ENCODE data around the gene PNPLA6. TPM values are rescaled to one million over a fixed set of nuclear protein-coding genes. Genes with fewer than 3 reads are reported as not detected.

PNPLA6 gene
- total and polyA plus RNA-seq, 2 experiments from 2014 or later: 66.6 to 135 TPM

DNA sequence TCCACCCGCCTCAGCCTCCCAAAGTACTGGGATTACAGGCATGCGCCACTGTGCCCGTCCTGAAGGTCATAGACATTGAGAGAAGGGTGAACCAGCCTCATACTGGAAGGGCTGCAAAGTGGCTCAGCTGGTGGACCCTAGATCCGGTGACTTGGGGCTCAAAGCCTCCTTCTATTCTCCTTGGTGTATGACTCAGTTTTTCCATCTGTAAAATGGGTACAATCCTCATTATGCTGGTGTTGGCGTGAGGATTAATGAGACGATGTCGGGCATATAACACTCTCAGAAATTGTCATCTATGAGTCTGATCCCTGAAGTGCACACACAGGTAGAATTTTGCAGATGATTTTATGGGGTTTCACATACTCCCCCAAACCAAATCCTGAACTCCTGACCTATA is 54.3 kb downstream of the PNPLA6 start:
- ATAC-seq (no peak), DNase-seq (ENCODE audit: low spot score) (no peak)
- Histone ChIP-seq H3K9me2 (ENCODE audit: insufficient read depth) (no peaks in the 10 kb centered on the region), H4K20me1 (replicated peaks; ENCODE audit: insufficient read depth) (no peaks in the 10 kb centered on the region), H3K4me1 (ENCODE audit: insufficient read depth) (no peaks in the 10 kb centered on the region), H3K27me3 (ENCODE audit: insufficient read depth) (peaks cover 6% of the 10 kb centered on the region; the same call in 1 of the 2 replicates), H3K79me2 (replicated peaks; ENCODE audit: insufficient read depth) (no peaks in the 10 kb centered on the region), H3K4me2 (no peak overlapping the region), H3K27ac (ENCODE audit: low read depth) (no peak overlapping the region), H3K36me3 (ENCODE audit: insufficient read depth) (no peaks in the 10 kb centered on the region), H2AFZ (no peak overlapping the region), H3F3A (replicated peaks; ENCODE audit: low read depth) (no peaks in the 10 kb centered on the region), H3K4me3 (no peak overlapping the region)
- no peaks in the 10 kb centered on the region for H3K4me1 Mint-ChIP-seq
- TF ChIP-seq STAT1 (IDR thresholded peaks at IDR 0.05; ENCODE audit: unreplicated experiment) (no peak), ZNF331 (CRISPR knock-in tag; IDR thresholded peaks at IDR 0.05; ENCODE audit: low read depth) (no peak), JUNB (IDR thresholded peaks at IDR 0.05; ENCODE audit: unreplicated experiment) (no peak), NANOG (IDR thresholded peaks at IDR 0.05; ENCODE audit: borderline replicate concordance) (no peak), EZH2 (IDR thresholded peaks at IDR 0.05; ENCODE audit: low read depth, unreplicated experiment) (no peak), CREB1 (CRISPR knock-in tag; IDR thresholded peaks at IDR 0.05; ENCODE audit: low read depth) (no peak)
- TF ChIP-seq, protein P1, sequence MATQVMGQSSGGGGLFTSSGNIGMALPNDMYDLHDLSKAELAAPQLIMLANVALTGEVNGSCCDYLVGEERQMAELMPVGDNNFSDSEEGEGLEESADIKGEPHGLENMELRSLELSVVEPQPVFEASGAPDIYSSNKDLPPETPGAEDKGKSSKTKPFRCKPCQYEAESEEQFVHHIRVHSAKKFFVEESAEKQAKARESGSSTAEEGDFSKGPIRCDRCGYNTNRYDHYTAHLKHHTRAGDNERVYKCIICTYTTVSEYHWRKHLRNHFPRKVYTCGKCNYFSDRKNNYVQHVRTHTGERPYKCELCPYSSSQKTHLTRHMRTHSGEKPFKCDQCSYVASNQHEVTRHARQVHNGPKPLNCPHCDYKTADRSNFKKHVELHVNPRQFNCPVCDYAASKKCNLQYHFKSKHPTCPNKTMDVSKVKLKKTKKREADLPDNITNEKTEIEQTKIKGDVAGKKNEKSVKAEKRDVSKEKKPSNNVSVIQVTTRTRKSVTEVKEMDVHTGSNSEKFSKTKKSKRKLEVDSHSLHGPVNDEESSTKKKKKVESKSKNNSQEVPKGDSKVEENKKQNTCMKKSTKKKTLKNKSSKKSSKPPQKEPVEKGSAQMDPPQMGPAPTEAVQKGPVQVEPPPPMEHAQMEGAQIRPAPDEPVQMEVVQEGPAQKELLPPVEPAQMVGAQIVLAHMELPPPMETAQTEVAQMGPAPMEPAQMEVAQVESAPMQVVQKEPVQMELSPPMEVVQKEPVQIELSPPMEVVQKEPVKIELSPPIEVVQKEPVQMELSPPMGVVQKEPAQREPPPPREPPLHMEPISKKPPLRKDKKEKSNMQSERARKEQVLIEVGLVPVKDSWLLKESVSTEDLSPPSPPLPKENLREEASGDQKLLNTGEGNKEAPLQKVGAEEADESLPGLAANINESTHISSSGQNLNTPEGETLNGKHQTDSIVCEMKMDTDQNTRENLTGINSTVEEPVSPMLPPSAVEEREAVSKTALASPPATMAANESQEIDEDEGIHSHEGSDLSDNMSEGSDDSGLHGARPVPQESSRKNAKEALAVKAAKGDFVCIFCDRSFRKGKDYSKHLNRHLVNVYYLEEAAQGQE (IDR thresholded peaks at IDR 0.05; ENCODE audit: unreplicated experiment): no peak
- TF ChIP-seq, protein P2, sequence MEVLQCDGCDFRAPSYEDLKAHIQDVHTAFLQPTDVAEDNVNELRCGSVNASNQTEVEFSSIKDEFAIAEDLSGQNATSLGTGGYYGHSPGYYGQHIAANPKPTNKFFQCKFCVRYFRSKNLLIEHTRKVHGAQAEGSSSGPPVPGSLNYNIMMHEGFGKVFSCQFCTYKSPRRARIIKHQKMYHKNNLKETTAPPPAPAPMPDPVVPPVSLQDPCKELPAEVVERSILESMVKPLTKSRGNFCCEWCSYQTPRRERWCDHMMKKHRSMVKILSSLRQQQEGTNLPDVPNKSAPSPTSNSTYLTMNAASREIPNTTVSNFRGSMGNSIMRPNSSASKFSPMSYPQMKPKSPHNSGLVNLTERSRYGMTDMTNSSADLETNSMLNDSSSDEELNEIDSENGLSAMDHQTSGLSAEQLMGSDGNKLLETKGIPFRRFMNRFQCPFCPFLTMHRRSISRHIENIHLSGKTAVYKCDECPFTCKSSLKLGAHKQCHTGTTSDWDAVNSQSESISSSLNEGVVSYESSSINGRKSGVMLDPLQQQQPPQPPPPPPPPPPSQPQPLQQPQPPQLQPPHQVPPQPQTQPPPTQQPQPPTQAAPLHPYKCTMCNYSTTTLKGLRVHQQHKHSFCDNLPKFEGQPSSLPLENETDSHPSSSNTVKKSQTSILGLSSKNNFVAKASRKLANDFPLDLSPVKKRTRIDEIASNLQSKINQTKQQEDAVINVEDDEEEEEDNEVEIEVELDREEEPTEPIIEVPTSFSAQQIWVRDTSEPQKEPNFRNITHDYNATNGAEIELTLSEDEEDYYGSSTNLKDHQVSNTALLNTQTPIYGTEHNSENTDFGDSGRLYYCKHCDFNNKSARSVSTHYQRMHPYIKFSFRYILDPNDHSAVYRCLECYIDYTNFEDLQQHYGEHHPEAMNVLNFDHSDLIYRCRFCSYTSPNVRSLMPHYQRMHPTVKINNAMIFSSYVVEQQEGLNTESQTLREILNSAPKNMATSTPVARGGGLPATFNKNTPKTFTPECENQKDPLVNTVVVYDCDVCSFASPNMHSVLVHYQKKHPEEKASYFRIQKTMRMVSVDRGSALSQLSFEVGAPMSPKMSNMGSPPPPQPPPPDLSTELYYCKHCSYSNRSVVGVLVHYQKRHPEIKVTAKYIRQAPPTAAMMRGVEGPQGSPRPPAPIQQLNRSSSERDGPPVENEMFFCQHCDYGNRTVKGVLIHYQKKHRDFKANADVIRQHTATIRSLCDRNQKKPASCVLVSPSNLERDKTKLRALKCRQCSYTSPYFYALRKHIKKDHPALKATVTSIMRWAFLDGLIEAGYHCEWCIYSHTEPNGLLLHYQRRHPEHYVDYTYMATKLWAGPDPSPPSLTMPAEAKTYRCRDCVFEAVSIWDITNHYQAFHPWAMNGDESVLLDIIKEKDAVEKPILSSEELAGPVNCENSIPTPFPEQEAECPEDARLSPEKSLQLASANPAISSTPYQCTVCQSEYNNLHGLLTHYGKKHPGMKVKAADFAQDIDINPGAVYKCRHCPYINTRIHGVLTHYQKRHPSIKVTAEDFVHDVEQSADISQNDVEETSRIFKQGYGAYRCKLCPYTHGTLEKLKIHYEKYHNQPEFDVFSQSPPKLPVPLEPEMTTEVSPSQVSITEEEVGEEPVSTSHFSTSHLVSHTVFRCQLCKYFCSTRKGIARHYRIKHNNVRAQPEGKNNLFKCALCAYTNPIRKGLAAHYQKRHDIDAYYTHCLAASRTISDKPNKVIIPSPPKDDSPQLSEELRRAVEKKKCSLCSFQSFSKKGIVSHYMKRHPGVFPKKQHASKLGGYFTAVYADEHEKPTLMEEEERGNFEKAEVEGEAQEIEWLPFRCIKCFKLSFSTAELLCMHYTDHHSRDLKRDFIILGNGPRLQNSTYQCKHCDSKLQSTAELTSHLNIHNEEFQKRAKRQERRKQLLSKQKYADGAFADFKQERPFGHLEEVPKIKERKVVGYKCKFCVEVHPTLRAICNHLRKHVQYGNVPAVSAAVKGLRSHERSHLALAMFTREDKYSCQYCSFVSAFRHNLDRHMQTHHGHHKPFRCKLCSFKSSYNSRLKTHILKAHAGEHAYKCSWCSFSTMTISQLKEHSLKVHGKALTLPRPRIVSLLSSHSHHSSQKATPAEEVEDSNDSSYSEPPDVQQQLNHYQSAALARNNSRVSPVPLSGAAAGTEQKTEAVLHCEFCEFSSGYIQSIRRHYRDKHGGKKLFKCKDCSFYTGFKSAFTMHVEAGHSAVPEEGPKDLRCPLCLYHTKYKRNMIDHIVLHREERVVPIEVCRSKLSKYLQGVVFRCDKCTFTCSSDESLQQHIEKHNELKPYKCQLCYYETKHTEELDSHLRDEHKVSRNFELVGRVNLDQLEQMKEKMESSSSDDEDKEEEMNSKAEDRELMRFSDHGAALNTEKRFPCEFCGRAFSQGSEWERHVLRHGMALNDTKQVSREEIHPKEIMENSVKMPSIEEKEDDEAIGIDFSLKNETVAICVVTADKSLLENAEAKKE (CRISPR knock-in tag; IDR thresholded peaks at IDR 0.05): no peak
- TF ChIP-seq, protein P3, sequence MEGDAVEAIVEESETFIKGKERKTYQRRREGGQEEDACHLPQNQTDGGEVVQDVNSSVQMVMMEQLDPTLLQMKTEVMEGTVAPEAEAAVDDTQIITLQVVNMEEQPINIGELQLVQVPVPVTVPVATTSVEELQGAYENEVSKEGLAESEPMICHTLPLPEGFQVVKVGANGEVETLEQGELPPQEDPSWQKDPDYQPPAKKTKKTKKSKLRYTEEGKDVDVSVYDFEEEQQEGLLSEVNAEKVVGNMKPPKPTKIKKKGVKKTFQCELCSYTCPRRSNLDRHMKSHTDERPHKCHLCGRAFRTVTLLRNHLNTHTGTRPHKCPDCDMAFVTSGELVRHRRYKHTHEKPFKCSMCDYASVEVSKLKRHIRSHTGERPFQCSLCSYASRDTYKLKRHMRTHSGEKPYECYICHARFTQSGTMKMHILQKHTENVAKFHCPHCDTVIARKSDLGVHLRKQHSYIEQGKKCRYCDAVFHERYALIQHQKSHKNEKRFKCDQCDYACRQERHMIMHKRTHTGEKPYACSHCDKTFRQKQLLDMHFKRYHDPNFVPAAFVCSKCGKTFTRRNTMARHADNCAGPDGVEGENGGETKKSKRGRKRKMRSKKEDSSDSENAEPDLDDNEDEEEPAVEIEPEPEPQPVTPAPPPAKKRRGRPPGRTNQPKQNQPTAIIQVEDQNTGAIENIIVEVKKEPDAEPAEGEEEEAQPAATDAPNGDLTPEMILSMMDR (conservative IDR thresholded peaks at IDR 0.05; ENCODE audit: low read depth in 2 of 2): no peak
- H3K4me3 Mint-ChIP-seq: no peak overlapping the region
- no peak overlapping the region for H3K27ac Mint-ChIP-seq
- peaks cover 11% of the 10 kb centered on the region for H3K27me3 Mint-ChIP-seq (ENCODE audit: insufficient read depth, low read depth, poor library complexity)
- H3K9me3 Mint-ChIP-seq: no peaks in the 10 kb centered on the region
- no peaks in the 10 kb centered on the region for H3K36me3 Mint-ChIP-seq (ENCODE audit: low read depth)
